ENCODE measurements around the gene SCGB1A1.

SCGB1A1 gene

DNA sequence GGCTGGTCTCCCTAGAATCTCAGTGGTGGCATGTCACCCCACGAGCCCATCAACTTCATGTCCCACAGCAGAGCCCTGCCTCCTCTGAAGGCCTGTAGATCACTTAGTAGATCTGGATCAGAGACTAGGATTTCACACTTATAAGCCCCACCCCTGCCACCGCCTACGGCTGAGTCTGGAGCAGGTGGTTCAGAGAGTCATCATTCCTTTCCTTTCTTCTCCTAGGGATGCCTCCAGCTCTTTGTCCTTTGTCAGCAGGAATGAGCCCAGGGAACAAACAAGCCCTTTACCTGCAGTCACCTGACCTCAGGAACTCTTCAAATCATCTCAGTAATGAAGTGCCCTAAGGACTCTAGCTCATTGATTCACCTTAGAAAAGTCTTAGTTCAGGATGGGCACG lies 37.8 kb downstream of the SCGB1A1 start:
- Histone ChIP-seq H3K9me3 (ENCODE audit: control insufficient read depth in 5 of 5, low read length in 5 of 5) (no peaks in the 10 kb centered on the region), H3K4me3 (ENCODE audit: low read depth in 1 of 5, low read length in 5 of 5) (no peak overlapping the region), H3K36me3 (ENCODE audit: control insufficient read depth in 5 of 5, insufficient read depth in 5 of 5, low read length in 5 of 5) (peaks cover 0 to 5% (median 0%) of the 10 kb centered on the region in 5 donors), H3K9ac (ENCODE audit: low read length in 5 of 5) (no peak overlapping the region), H3K27me3 (ENCODE audit: control insufficient read depth in 5 of 5, insufficient read depth in 4 of 5, low read length in 5 of 5) (no peaks in the 10 kb centered on the region), H3K27ac (ENCODE audit: low read depth, low read length) (peak overlapping the region; percentile 90), H3K4me1 (ENCODE audit: control insufficient read depth in 5 of 5, insufficient read depth in 5 of 5, low read length in 5 of 5) (peaks cover 5 to 45% (median 30%) of the 10 kb centered on the region in 5 donors)

DNA sequence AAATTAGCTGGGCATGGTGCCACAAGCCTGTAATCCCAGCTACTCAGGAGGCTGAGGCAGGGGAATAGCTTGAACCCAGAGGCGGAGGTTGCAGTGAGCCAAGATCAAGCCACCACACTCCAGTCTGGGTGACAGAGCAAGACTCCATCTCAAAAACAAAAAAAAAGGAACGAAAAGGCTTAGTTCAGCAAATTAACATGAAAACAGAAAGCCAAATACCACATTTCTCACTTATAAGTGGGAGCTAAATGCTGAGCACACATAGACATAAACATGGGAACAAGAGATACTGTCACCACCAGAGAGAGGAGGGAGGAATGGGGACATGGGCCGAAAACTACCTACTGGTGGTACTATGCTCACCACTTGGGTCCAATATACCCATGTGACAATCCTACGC lies 38.6 kb downstream of the SCGB1A1 start:
- Histone ChIP-seq H3K4me1 (ENCODE audit: control insufficient read depth in 5 of 5, insufficient read depth in 5 of 5, low read length in 5 of 5) (peaks cover 5 to 52% (median 38%) of the 10 kb centered on the region in 5 donors), H3K9me3 (ENCODE audit: control insufficient read depth in 5 of 5, low read length in 5 of 5) (no peaks in the 10 kb centered on the region), H3K36me3 (ENCODE audit: control insufficient read depth in 5 of 5, insufficient read depth in 5 of 5, low read length in 5 of 5) (peaks cover 0 to under 1% (median 0%) of the 10 kb centered on the region in 5 donors), H3K9ac (ENCODE audit: low read length in 5 of 5) (peak overlapping the region in 1 of 5 donors; percentile 48), H3K27ac (ENCODE audit: low read depth, low read length) (peak overlapping the region; percentile 90), H3K27me3 (ENCODE audit: control insufficient read depth in 5 of 5, insufficient read depth in 4 of 5, low read length in 5 of 5) (no peaks in the 10 kb centered on the region), H3K4me3 (ENCODE audit: low read depth in 1 of 5, low read length in 5 of 5) (no peak overlapping the region)

DNA sequence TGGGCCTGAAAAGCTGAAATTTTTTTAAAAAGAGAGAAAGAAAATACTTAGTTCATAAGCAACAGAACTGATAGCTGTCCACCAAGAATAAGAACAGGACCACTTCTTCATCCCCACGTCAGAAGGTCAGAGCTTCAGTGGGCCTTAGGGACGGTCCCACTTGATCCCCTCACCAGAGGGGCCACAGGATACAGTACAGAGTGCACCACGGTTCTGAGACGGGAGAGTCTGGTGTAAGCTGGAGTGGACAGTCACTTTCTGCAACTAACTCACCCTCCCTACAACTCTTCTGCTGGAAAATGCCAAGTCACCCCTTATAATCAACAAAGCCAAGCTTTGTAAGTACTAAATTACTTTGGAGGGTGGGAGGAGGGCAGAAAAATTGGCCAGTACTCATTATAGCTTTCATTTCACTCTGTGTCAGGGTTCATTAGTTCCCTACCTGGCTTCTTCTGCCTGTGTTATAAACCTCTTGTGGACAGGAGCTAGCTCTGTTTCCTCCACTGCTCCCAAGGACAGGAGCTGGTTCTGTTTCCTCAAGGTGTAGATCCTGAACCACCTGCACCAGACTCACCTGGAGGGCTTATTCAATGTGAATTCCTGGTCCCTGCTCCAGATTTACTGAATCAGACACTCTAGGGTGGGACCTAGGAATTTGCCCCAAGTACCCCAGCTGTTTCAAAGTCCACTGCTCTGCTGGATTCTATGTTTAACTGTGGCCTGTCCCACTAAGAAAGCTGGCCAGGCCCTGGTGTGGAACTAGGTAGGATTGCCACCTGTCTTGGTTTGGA lies 39.6 kb downstream of the SCGB1A1 start:
- H3K4me3 ChIP-seq (ENCODE audit: low read depth in 1 of 5, low read length in 5 of 5) = no peak overlapping the region
- H3K9me3 ChIP-seq (ENCODE audit: control insufficient read depth in 5 of 5, low read length in 5 of 5) = no peaks in the 10 kb centered on the region
- no peaks in the 10 kb centered on the region for H3K36me3 ChIP-seq (ENCODE audit: control insufficient read depth in 5 of 5, insufficient read depth in 5 of 5, low read length in 5 of 5)
- peak overlapping the region in 2 of 5 donors; percentile 17 to 25 for H3K9ac ChIP-seq (ENCODE audit: low read length in 5 of 5)
- peaks cover 5 to 51% (median 38%) of the 10 kb centered on the region in 5 donors for H3K4me1 ChIP-seq (ENCODE audit: control insufficient read depth in 5 of 5, insufficient read depth in 5 of 5, low read length in 5 of 5)
- peak overlapping the region; percentile 90 for H3K27ac ChIP-seq (ENCODE audit: low read depth, low read length)
- no peaks in the 10 kb centered on the region for H3K27me3 ChIP-seq (ENCODE audit: control insufficient read depth in 5 of 5, insufficient read depth in 4 of 5, low read length in 5 of 5)

DNA sequence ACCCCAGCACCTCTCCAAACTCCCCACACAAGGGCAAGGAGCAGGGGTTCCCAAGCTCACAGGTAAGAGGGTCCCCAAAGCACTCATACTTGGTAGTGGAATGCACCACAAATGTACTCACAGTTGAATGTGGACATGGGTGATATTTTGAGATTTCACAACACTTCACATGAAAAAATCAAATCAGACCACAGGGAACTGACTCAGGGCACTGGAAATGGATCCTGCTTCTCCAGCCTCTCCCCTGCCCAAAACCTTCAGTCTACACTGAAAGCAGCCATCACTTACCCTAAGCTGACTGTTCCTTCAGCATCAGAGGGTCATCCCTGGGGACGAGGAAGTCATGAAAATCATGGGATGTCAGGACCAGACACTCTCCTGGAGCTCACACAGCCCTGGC lies 40.2 kb downstream of the SCGB1A1 start:
- Histone ChIP-seq H3K27me3 (ENCODE audit: control insufficient read depth in 5 of 5, insufficient read depth in 4 of 5, low read length in 5 of 5) (no peaks in the 10 kb centered on the region), H3K36me3 (ENCODE audit: control insufficient read depth in 5 of 5, insufficient read depth in 5 of 5, low read length in 5 of 5) (no peaks in the 10 kb centered on the region), H3K27ac (ENCODE audit: low read depth, low read length) (peak overlapping the region; percentile 90), H3K9me3 (ENCODE audit: control insufficient read depth in 5 of 5, low read length in 5 of 5) (no peaks in the 10 kb centered on the region), H3K4me1 (ENCODE audit: control insufficient read depth in 5 of 5, insufficient read depth in 5 of 5, low read length in 5 of 5) (peaks cover 5 to 49% (median 38%) of the 10 kb centered on the region in 5 donors), H3K4me3 (ENCODE audit: low read depth in 1 of 5, low read length in 5 of 5) (no peak overlapping the region), H3K9ac (ENCODE audit: low read length in 5 of 5) (peak overlapping the region in 1 of 5 donors; percentile 40)

DNA sequence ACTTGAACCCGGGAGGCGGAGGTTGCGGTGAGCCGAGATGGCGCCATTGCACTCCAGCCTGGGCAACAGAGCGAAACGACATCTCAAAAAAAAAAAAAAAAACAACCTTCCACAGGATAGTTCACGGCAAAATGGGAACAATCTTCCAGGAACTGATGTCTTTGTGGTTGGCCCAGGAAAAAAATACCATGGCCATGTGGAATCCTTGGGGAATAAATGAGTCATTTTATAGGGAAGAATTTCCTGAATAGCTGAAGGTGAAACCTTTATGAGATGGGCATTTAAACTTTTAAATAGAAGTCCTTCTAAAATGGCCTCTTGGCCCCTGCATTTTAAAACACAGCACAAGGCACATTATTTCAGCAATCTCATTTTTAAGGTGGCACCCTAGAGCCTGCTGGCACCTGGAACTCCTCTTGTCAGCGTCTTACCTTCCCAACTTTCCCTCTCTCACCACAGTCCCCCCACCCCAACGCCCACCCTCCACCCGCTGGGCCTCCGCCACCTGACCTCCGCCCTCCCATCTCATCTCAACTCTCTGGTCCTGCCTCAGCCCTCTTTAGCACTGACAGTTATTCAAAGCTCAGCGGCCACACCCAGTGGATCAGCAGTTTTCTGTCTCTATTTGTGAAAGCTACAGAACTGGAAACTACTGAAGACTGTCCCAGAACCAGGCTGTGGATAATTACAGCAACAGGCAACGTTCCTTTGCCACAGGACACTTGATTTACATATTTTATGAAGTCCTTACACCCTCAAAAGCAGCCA lies 43.1 kb downstream of the SCGB1A1 start:
- Histone ChIP-seq H3K9me3 (ENCODE audit: control insufficient read depth in 5 of 5, low read length in 5 of 5) (no peaks in the 10 kb centered on the region), H3K9ac (ENCODE audit: low read length in 5 of 5) (no peak overlapping the region), H3K4me1 (ENCODE audit: control insufficient read depth in 5 of 5, insufficient read depth in 5 of 5, low read length in 5 of 5) (peaks cover 5 to 39% (median 33%) of the 10 kb centered on the region in 5 donors), H3K27me3 (ENCODE audit: control insufficient read depth in 5 of 5, insufficient read depth in 4 of 5, low read length in 5 of 5) (no peaks in the 10 kb centered on the region), H3K27ac (ENCODE audit: low read depth, low read length) (no peak overlapping the region), H3K4me3 (ENCODE audit: low read depth in 1 of 5, low read length in 5 of 5) (no peak overlapping the region), H3K36me3 (ENCODE audit: control insufficient read depth in 5 of 5, insufficient read depth in 5 of 5, low read length in 5 of 5) (peaks cover 0 to 2% (median 0%) of the 10 kb centered on the region in 5 donors)

DNA sequence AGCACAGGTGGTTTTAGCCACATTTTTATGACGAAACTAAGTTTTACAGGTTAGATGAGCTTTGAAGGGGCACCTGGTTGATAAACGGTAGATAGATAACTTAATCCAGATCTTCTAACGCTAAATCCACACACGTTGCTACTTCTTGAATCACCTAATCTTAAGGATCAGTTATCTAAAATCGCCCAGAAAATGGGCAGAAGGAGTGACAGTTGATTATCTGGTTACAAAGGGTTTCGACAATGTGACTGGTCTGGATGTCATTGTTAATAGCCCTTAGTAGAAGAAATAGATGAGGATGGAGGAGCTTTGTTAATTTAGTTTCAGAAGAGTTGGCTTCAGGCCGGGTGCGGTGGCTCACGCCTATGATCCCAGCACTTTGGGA lies 43.7 kb downstream of the SCGB1A1 start:
- Histone ChIP-seq H3K27ac (ENCODE audit: low read depth, low read length) (no peak overlapping the region), H3K36me3 (ENCODE audit: control insufficient read depth in 5 of 5, insufficient read depth in 5 of 5, low read length in 5 of 5) (peaks cover 0 to 2% (median 0%) of the 10 kb centered on the region in 5 donors), H3K27me3 (ENCODE audit: control insufficient read depth in 5 of 5, insufficient read depth in 4 of 5, low read length in 5 of 5) (no peaks in the 10 kb centered on the region), H3K9ac (ENCODE audit: low read length in 5 of 5) (no peak overlapping the region), H3K4me3 (ENCODE audit: low read depth in 1 of 5, low read length in 5 of 5) (no peak overlapping the region), H3K4me1 (ENCODE audit: control insufficient read depth in 5 of 5, insufficient read depth in 5 of 5, low read length in 5 of 5) (peaks cover 5 to 35% (median 28%) of the 10 kb centered on the region in 5 donors), H3K9me3 (ENCODE audit: control insufficient read depth in 5 of 5, low read length in 5 of 5) (no peaks in the 10 kb centered on the region)

DNA sequence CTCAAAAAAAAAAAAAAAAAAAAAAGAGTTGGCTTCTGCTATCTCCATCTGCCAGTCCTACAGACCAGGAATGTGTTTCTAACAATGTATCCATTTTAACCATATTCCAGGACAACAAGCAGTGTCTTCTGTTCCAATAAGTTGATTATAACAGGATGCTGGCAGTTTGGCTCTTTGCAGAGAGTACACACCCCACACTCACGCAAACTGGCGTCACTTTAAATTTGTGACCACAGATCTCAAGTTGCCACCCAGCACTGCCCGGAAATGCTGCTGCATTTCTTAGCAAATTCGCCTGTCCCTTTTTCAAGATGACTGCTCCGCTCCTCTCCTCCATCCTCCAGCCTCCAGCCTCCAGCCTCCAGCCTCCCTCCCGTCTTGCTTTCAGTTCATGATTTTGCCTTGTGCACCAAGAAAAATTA lies 44.3 kb downstream of the SCGB1A1 start:
- no peak overlapping the region for H3K27ac ChIP-seq (ENCODE audit: low read depth, low read length)

DNA sequence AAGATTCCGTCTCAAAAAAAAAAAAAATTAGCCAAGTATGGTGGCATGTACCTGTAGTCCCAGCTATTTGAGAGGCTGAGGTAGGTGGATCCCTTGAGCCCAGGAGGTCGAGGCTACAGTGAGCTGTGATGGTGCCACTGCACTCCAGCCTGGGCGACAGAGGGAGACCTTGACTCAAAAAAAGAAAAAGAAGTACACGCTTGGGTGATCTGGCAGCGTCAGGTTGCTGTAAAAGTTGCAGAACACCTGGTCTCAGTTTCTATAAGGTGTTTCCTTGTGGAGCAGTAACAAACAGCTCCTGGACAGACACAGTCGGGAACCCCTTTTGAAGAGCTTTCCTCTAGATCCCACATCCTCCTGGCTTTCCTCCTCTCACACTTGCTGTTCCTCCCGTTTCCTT lies 45.8 kb downstream of the SCGB1A1 start:
- H3K9me3 ChIP-seq (ENCODE audit: control insufficient read depth in 5 of 5, low read length in 5 of 5) = no peaks in the 10 kb centered on the region
- peaks cover 0 to 21% (median 10%) of the 10 kb centered on the region in 5 donors for H3K4me1 ChIP-seq (ENCODE audit: control insufficient read depth in 5 of 5, insufficient read depth in 5 of 5, low read length in 5 of 5)
- no peaks in the 10 kb centered on the region for H3K27me3 ChIP-seq (ENCODE audit: control insufficient read depth in 5 of 5, insufficient read depth in 4 of 5, low read length in 5 of 5)
- H3K4me3 ChIP-seq (ENCODE audit: low read depth in 1 of 5, low read length in 5 of 5) = no peak overlapping the region
- H3K9ac ChIP-seq (ENCODE audit: low read length in 5 of 5) = no peak overlapping the region
- peaks cover 0 to 2% (median 0%) of the 10 kb centered on the region in 5 donors for H3K36me3 ChIP-seq (ENCODE audit: control insufficient read depth in 5 of 5, insufficient read depth in 5 of 5, low read length in 5 of 5)
- no peak overlapping the region for H3K27ac ChIP-seq (ENCODE audit: low read depth, low read length)

More for the DNA sequence above, 44.3 kb downstream of the SCGB1A1 start:
- Histone ChIP-seq H3K27me3 (ENCODE audit: control insufficient read depth in 5 of 5, insufficient read depth in 4 of 5, low read length in 5 of 5) (no peaks in the 10 kb centered on the region), H3K36me3 (ENCODE audit: control insufficient read depth in 5 of 5, insufficient read depth in 5 of 5, low read length in 5 of 5) (peaks cover 0 to 2% (median 0%) of the 10 kb centered on the region in 5 donors), H3K9me3 (ENCODE audit: control insufficient read depth in 5 of 5, low read length in 5 of 5) (no peaks in the 10 kb centered on the region), H3K9ac (ENCODE audit: low read length in 5 of 5) (no peak overlapping the region), H3K4me1 (ENCODE audit: control insufficient read depth in 5 of 5, insufficient read depth in 5 of 5, low read length in 5 of 5) (peaks cover 5 to 31% (median 22%) of the 10 kb centered on the region in 5 donors), H3K4me3 (ENCODE audit: low read depth in 1 of 5, low read length in 5 of 5) (no peak overlapping the region)

DNA sequence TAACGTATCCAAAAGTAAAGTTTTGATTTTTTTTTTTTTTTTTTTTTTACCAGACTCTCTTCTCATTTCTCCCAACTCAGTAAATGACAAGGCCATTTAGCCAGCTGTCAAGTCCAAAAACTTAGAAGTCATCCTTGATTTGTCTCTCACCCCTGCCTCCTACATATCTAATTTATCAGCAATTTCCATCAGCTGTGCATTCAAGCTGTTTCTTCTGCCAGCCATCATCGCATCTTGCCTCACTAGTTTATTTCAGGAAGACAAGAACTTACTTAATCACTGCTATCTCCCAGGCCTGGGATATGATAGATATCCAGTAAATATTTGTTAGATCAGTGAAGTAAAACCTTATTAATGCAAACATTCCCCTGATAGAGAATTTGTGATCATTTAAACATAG lies 47.6 kb downstream of the SCGB1A1 start:
- Histone ChIP-seq H3K4me1 (ENCODE audit: control insufficient read depth in 5 of 5, insufficient read depth in 5 of 5, low read length in 5 of 5) (peaks cover 0 to 21% (median 10%) of the 10 kb centered on the region in 5 donors), H3K9ac (ENCODE audit: low read length in 5 of 5) (no peak overlapping the region), H3K4me3 (ENCODE audit: low read depth in 1 of 5, low read length in 5 of 5) (no peak overlapping the region), H3K36me3 (ENCODE audit: control insufficient read depth in 5 of 5, insufficient read depth in 5 of 5, low read length in 5 of 5) (peaks cover 0 to 2% (median 0%) of the 10 kb centered on the region in 5 donors), H3K27ac (ENCODE audit: low read depth, low read length) (no peak overlapping the region), H3K9me3 (ENCODE audit: control insufficient read depth in 5 of 5, low read length in 5 of 5) (no peaks in the 10 kb centered on the region), H3K27me3 (ENCODE audit: control insufficient read depth in 5 of 5, insufficient read depth in 4 of 5, low read length in 5 of 5) (no peaks in the 10 kb centered on the region)

DNA sequence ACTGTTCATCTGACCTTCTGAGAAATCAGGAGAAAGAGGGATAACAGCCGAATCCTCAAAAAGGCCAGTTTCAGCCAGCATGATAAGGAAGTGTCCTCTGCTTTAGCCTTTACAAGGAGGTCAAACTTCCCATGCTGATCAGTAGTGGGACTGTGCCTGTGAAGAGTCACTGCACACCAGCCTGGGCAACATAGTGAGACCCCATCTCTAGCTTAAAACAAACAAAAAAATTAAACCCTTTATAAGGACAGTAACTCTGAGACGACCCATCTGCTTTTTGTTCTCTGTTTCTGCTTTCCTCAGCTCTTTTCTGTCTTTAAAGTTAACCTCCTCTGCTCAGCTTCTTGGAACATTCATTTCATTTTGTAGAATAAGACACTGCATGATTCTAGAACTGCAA lies 49.7 kb downstream of the SCGB1A1 start:
- H3K9ac ChIP-seq (ENCODE audit: low read length in 5 of 5) = no peak overlapping the region
- H3K9me3 ChIP-seq (ENCODE audit: control insufficient read depth in 5 of 5, low read length in 5 of 5) = no peaks in the 10 kb centered on the region
- no peak overlapping the region for H3K4me3 ChIP-seq (ENCODE audit: low read depth in 1 of 5, low read length in 5 of 5)
- H3K36me3 ChIP-seq (ENCODE audit: control insufficient read depth in 5 of 5, insufficient read depth in 5 of 5, low read length in 5 of 5) = peaks cover 0 to 2% (median 0%) of the 10 kb centered on the region in 5 donors
- no peaks in the 10 kb centered on the region for H3K27me3 ChIP-seq (ENCODE audit: control insufficient read depth in 5 of 5, insufficient read depth in 4 of 5, low read length in 5 of 5)
- H3K27ac ChIP-seq (ENCODE audit: low read depth, low read length) = no peak overlapping the region
- H3K4me1 ChIP-seq (ENCODE audit: control insufficient read depth in 5 of 5, insufficient read depth in 5 of 5, low read length in 5 of 5) = peaks cover 2 to 11% (median 10%) of the 10 kb centered on the region in 5 donors
